H54 (cell line): Measurements from ENCODE around the gene ARSA.

Experiments used
- DNase-seq: peaks from one replicate; pipeline ENCODE4 v3.0.0; 2011; ENCODE audit warnings: low spot score, mixed read lengths; ENCODE audit not compliant: insufficient read length
- FAIRE-seq: peaks from 3 replicates; lab custom pipeline; 2011; peaks lifted over from hg19 to GRCh38; lab: Jason Lieb, UNC
- POLR2A ChIP-seq: IDR thresholded peaks from 2 replicates; pipeline ENCODE4 v1.6.1; 2011; ENCODE audit warnings: low read depth, mild to moderate bottlenecking, low read length

The ARSA gene

GRCh38 chr22:50635591-50635990, 7.6 kb upstream of the ARSA start:
- TF ChIP-seq POLR2A = no peak
- no peak for DNase-seq
- no peak for FAIRE-seq

GRCh38 chr22:50633771-50634170, 5.8 kb upstream of the ARSA start:
- FAIRE-seq (no peak), DNase-seq (no peak)
- no peak for TF ChIP-seq POLR2A

- no peak for FAIRE-seq
- no peak for TF ChIP-seq POLR2A
- no peak for DNase-seq
Measured at GRCh38 chr22:50633086-50633485, 5.1 kb upstream of the ARSA start.

GRCh38 chr22:50630376-50630775, 2.4 kb upstream of the ARSA start:
- FAIRE-seq = no peak
- no peak for DNase-seq
- no peak for TF ChIP-seq POLR2A

- no peak for FAIRE-seq
- DNase-seq = no peak
- no peak for TF ChIP-seq POLR2A
Measured at GRCh38 chr22:50628543-50629134, 687 bp upstream of the ARSA start.

- no peak for FAIRE-seq
- DNase-seq = no peak
- TF ChIP-seq POLR2A = no peak
Measured at GRCh38 chr22:50626850-50627641, 906 bp downstream of the ARSA start.

GRCh38 chr22:50626314-50626849, 1.6 kb downstream of the ARSA start:
- FAIRE-seq (no peak), DNase-seq (no peak)
- no peak for TF ChIP-seq POLR2A

GRCh38 chr22:50625568-50626313, 2.2 kb downstream of the ARSA start:
- no peak for TF ChIP-seq POLR2A
- DNase-seq (no peak), FAIRE-seq (no peak)

GRCh38 chr22:50625131-50625567, 2.8 kb downstream of the ARSA start:
- DNase-seq (no peak), FAIRE-seq (no peak)
- TF ChIP-seq POLR2A = no peak

GRCh38 chr22:50624347-50625130, 3.4 kb downstream of the ARSA start:
- DNase-seq (no peak), FAIRE-seq (no peak)

GRCh38 chr22:50622723-50623327, 5.1 kb downstream of the ARSA start:
- no peak for FAIRE-seq
- no peak for DNase-seq
- TF ChIP-seq POLR2A = no peak

More at GRCh38 chr22:50624347-50625130, 3.4 kb downstream of the ARSA start:
- no peak for TF ChIP-seq POLR2A

GRCh38 chr22:50621948-50622722, 5.8 kb downstream of the ARSA start:
- DNase-seq (no peak), FAIRE-seq (no peak)
- no peak for TF ChIP-seq POLR2A

GRCh38 chr22:50621356-50621880, 6.5 kb downstream of the ARSA start:
- FAIRE-seq (no peak), DNase-seq (no peak)
- no peak for TF ChIP-seq POLR2A
